Measurements from ENCODE around the gene LBH.

Gene LBH

DNA sequence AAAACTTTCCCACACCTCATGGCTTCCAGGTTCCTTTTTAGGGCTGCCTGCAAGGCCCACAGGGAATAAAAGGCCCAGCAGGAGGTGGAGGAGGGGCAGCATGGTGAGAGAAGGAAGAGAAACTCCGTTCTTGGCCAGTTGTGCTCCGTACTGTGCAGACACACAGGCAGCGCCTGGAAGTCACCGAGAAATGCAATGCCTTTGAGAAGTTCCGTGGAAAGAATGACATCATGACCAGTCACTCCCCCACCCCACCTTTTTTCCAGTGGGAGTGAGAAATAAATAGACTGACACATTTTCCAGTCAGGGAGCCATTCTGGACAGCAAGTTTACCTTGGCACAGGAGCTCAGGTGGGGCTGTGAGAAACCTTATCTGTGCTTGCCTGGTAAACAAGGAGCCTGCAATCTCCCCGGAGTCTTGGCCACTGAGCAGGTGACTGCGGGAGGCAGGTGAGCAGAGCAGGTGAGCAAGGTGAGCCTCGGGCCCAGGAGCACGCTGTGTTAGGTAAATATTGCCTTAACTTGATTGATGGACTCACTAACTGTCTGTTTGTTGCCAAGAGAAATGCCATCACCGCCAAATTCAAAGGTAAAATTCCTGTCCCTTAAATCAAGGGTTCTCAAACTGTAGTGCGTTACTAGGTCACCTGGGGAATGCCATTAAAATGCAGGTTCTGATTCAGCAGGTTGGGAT is 13.5 kb upstream of the LBH start:
- DNase-seq (ENCODE audit: low read depth) = no peak

- DNase-seq (ENCODE audit: low read depth) = no peak
Observed at GRCh38 chr2:30218338-30218713, 13.0 kb upstream of the LBH start.

DNA sequence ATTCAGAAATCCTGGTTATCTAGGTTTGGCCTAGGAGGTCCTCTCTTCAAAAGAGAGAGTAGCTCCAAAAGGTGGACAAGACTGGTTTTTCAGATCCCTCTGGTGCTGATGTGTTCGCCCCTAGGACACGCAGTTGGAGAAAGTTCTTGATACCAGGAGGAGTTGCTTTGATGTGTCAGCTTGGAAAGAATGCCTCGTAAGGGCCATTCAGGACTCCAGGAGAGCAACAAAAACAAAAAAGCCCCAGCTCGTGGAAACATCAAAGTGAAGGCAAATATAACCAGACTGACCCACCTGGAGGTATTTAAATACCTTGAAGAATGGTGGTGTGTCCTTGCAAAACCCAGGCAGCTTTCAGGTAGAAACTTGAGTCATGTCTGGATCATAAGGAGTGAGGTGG is 12.5 kb upstream of the LBH start:
- DNase-seq (ENCODE audit: low read depth) = no peak

- no peak for DNase-seq (ENCODE audit: low read depth)
Observed at GRCh38 chr2:30219886-30220875, 11.2 kb upstream of the LBH start.

DNA sequence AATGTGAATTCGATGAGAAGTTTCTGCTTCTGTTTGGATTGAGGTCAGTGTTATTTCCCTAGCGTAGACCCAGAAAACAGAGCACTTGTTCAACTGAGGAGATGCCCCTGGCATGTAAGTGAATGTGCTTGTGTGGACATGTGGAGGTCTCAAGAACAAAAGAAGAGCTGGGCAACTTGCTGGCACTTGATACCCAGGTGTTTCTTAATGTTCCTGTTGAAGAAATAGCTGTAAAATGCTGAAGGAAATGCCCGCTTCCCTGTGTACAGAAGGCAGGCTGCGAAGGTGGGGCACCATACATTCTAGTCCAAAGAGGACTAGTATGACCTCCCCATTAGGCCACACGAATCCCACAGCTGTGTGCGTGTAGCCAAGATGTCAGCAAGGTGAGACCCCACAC is 9.8 kb upstream of the LBH start:
- no peak for DNase-seq (ENCODE audit: low read depth)

GRCh38 chr2:30222031-30222430 is 9.3 kb upstream of the LBH start:
- no peak for DNase-seq (ENCODE audit: low read depth)

DNA sequence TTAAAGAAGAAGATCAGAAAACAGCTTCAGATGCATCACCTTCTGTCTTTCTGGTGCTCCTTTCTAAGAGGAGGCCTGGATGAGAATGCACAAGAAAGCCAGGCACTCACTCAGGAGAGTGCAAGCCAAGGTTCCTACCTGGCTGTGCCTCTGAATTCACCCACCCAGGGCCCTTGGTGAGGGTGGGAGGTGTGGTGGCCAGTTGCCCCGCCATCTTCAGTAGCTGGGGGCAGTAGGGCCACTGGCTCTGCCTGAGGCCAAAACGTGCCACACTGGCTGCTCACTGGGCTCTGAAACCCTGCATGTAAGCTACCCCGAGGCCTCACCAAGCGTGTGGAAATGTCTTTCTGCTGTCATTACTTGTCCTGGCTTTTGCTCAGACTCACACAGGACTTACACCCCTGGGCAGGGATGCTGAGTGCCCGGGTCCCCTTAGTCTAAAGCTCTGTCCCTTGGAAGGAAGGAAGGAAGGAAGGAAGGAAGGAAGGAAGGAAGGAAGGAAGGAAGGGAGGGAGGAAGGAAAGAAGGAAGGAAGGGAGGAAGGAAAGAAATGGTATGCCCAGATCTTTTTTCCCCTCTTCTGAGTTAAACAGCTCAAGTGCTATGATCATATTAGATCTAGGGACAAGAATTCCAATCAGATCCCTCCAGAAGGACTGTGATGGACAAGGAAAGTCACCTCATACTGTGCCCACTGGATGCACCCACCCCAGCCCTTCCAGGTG is 8.5 kb upstream of the LBH start:
- DNase-seq (ENCODE audit: low read depth) = no peak

DNA sequence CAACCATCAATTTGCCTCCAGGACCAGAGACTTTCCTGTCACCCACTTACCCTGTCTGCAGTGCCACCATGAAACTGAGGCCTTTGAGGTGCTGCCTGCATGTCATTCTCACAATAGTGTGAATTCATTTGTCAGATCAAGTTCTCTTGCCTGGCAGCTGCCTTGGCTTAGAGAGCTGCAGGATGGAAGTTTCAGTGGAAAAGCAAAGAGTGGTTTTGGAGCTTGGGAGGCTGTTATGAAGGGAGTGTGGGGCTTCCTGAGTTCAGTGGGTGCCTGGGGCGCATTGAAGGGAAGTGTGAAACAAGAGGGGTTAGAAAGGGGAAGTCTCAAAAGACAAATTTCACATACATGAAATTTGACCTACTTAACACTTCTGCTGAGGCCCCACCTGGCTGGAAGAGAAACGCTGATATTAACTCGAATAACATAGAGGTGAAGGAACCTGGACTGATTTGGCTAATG is 7.9 kb upstream of the LBH start:
- DNase-seq (ENCODE audit: low read depth) = no peak

DNA sequence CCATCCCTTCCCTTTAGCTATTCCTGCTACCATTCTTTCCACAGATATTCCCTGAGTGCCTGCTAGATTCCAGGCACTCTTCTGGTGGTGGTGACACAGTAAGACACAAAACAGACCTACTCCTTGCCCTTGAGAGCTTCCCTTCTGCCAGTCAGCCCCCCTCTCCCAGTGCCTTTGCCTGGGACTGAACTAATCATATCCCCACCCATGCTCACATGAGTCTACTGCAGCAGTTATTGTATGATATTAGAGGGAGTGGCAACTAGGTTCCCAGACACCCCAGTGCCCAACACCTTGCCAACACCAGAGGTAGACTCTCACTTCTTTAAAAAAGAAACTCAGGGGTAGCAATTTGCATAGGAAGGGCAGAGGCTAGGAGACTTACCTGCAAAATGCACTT is 7.2 kb upstream of the LBH start:
- DNase-seq (ENCODE audit: low read depth) = no peak

DNA sequence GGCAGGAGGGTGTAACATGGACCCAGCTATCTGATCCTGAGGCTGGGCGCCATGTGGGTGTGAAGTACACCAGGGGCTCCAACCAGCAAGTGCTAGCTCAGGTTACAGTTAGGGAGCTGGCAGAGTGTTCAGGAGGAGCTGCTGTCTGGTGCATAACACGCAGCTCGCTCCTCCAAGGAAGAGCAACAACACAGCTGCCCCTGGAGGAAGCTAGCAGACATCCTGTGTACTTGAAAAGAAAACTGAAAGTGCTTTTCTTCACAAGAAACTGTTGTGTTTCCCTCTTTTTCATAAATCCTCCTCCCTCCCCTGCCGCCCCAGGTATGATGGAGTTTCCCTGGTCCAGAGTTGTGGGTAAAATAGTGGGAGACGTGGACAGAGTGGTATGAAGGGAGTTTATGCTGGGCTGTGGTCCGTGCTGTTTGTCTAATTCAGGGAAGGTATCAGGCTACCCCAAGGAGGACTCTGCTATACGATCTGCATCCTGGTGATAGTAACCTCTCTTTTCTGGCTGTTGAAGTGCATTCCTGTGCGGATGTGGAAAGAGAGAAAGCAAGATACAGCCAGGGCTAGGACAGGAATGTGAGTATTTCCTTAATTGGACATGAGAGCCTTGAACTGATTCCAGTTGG is 6.1 kb upstream of the LBH start:
- DNase-seq (ENCODE audit: low read depth) = peak; percentile 42

DNA sequence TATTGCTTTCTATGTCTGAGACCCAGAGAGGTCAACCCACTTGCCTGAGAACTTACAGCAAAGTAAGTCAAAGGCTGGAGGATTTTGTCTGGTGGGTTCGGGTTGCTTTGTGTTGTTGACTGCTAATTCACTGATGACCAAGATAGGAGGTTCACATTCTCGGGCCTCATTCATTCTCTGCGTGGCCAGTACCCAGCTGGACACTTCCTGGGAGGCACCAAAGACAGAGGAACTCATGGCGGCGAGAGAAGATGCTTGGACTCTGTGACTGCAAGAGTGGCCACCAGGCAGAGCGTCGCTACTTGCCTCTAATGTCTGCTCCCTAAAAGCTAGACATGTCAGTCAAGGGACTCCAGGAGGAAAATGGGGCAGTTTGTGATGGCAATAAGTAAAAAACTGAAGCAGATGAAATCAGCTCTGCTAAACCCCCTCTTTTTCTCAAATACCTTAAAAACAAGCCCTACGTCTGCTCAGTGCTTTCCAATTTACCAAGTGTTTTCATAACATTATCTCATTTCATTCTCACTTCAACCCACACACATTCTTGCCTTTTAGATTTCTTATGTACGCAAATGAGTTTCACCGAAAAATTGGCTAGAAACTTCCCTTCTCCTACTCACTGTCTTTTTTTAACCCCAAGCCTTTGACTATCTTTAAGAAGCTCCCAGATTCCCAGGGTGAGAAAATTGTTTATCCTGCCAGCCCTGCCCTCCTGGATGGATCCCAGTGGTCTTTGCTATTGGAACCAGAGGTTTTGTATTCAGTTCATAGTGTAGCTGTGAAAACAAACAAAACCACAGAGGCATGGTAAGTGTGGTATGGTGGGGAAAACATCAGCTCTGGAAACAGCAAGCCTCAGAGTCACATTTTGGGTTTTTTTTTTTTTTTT is 4.9 kb upstream of the LBH start:
- no peak for DNase-seq (ENCODE audit: low read depth)

DNA sequence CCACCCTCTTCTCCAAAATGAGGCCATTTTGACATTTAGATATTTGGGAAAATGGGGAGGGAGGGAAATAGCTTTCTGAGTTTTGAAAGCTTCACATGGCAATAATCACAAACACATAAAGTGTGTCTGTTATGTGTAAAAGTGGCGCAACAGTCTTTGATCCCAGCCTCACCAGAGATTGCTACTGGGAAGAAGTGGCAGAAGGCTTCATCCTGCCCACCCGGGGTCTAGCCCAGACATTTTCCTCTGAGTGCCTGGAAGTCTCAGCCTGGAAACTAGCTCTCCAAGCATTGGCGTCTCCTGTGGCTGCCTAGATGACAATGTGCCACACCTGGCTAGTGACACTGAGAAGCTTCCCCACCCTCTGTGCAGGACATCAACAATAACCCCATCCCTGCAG is 1.7 kb upstream of the LBH start:
- no peak for DNase-seq (ENCODE audit: low read depth)

GRCh38 chr2:30230497-30231211 is 680 bp upstream of the LBH start:
- DNase-seq (ENCODE audit: low read depth) = no peak

DNA sequence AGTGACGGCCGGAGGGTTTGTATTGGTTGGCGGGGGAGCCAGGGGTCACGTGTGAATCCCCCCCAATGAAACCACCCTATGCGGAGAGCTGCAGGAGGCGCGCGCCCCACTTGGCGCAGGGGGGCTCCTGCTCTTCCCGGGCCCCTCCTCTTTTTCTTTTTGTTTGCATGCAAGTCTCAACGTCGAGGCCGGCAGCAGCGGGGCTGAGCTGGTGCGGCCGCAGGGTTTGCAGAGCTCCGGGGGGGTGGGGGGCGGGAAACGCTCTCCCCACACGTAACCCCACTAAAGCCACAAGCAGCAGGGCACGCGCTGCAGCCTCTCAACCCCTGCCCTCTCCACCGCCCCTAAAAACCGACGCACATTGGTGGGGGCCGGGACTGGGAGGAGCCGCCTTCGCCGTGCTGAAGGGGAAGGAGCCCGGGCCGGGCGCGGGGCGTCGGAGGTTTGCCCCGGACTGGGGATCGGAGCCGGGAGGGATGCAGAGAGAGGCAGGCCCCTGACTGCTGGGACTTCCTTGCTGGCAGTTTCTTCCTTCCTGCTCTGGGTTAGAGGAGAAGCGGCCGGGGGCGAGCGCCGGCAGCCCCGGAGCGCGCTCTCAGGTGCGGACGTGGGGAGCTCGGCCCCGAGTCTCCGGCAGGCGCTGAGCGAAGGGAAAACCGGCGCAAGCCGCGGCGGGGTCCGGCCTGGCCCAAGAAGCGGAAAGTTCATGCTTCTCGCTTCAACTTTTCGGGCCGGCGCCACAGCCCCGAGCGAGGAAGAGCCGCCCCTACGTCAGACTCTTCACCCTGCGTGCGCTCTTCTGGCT is 864 bp downstream of the LBH start:
- peak; percentile 11 for DNase-seq (ENCODE audit: low read depth)

- no peak for DNase-seq (ENCODE audit: low read depth)
Observed at GRCh38 chr2:30232801-30233130, 1.4 kb downstream of the LBH start.

GRCh38 chr2:30233271-30234009 is 2.1 kb downstream of the LBH start:
- DNase-seq (ENCODE audit: low read depth) = no peak

- peak; percentile 50 for DNase-seq (ENCODE audit: low read depth)
Observed at GRCh38 chr2:30234180-30234971, 3.0 kb downstream of the LBH start.

- peak; percentile 39 for DNase-seq (ENCODE audit: low read depth)
Observed at GRCh38 chr2:30235008-30235655, 3.8 kb downstream of the LBH start.
